ENCODE data around the gene TSPAN32. TPM values are rescaled to one million over a fixed set of nuclear protein-coding genes. Genes with fewer than 3 reads are reported as not detected.
A peak's percentile ranks its signal among the peaks of the same experiment; 100 is the strongest.

Gene TSPAN32
- total RNA-seq, 8 experiments from 2014 or later = 0.05 to 1.2 (median 0.53) TPM

GRCh38 chr11:2298131-2298794, 3.5 kb upstream of the TSPAN32 start:
- H3K27ac ChIP-seq = no peak overlapping the region
- WGBS, 10 experiments = 0 to 80% (median 46%) methylated on average over 1 to 5 of the region's 14 CpGs; no CpG with 5 or more reads in 4 of the 10 experiments
- H3K4me1 ChIP-seq (replicated peaks in 1 of 2) = peaks cover 0 to 9% of the 10 kb centered on the region in 2 donors
- no peak overlapping the region for H3K4me3 ChIP-seq
- ATAC-seq (replicated peaks in 6 of 8) = no peak
- in situ Hi-C loops (cut with MboI; ENCODE audit: low pct_unique_long_range_greater_than_20kb in 2 of 9, low sequenced_read_pairs in 9 of 9, unreplicated experiment in 9 of 9) = loop anchor here in 1 of 9 experiments (10.0 kb wide), 1 partner anchor 93 kb away; no protein-coding TSS in a partner anchor

- Histone ChIP-seq H3K4me1 (replicated peaks in 1 of 2) (peaks cover 0 to 16% of the 10 kb centered on the region in 2 donors), H3K27ac (no peak overlapping the region), H3K4me3 (no peak overlapping the region)
- in situ Hi-C loops (cut with MboI; ENCODE audit: low pct_unique_long_range_greater_than_20kb in 2 of 9, low sequenced_read_pairs in 9 of 9, unreplicated experiment in 9 of 9) = loop anchor here in 1 of 9 experiments (10.0 kb wide), 1 partner anchor 94 kb away; no protein-coding TSS in a partner anchor
- WGBS, 10 experiments = 20 to 100% (median 57%) methylated on average over 1 to 8 of the region's 18 CpGs; no CpG with 5 or more reads in 3 of the 10 experiments
- peak; percentile 26 to 81 (median 46) for ATAC-seq (replicated peaks in 6 of 8)
These were observed 2.7 kb upstream of the TSPAN32 start for GRCh38 chr11:2298795-2299761.

GRCh38 chr11:2299773-2300172, 2.0 kb upstream of the TSPAN32 start:
- in situ Hi-C loops (cut with MboI; ENCODE audit: low pct_unique_long_range_greater_than_20kb in 2 of 9, low sequenced_read_pairs in 9 of 9, unreplicated experiment in 9 of 9) = loop anchor here in 2 of 9 experiments (10.0 to 25.0 kb wide), 2 partner anchors 95 to 113 kb away; partner anchors contain the start of gene TSSC4 (in 1 of the 2)
- Histone ChIP-seq H3K27ac (no peak overlapping the region), H3K4me3 (no peak overlapping the region), H3K4me1 (replicated peaks in 1 of 2) (peaks cover 0 to 17% of the 10 kb centered on the region in 2 donors)
- no CpG with 5 or more reads among the region's 10 CpGs for WGBS, 10 experiments
- peak in 2 of 8 experiments; percentile 11 to 18 for ATAC-seq (replicated peaks in 6 of 8)

- no peak for ATAC-seq (replicated peaks in 6 of 8)
- H3K4me1 ChIP-seq (replicated peaks in 1 of 2) = peaks cover 0 to 20% of the 10 kb centered on the region in 2 donors
- 70 to 92% (median 90%) methylated on average over 2 to 4 of the region's 19 CpGs; no CpG with 5 or more reads in 7 of the 10 experiments for WGBS, 10 experiments
- H3K4me3 ChIP-seq = no peak overlapping the region
- H3K27ac ChIP-seq = no peak overlapping the region
- in situ Hi-C loops (cut with MboI; ENCODE audit: low pct_unique_long_range_greater_than_20kb in 2 of 9, low sequenced_read_pairs in 9 of 9, unreplicated experiment in 9 of 9) = loop anchor here in 1 of 9 experiments (25.0 kb wide), 1 partner anchor 112 kb away; the partner anchor contains the start of gene TSSC4
These were observed 1.4 kb upstream of the TSPAN32 start for GRCh38 chr11:2300290-2300935.

- H3K27ac ChIP-seq = no peak overlapping the region
- no peak for ATAC-seq (replicated peaks in 6 of 8)
- H3K4me3 ChIP-seq = no peak overlapping the region
- peaks cover 0 to 22% of the 10 kb centered on the region in 2 donors for H3K4me1 ChIP-seq (replicated peaks in 1 of 2)
- 42 to 97% (median 77%) methylated on average over 3 to 7 of the region's 24 CpGs; no CpG with 5 or more reads in 6 of the 10 experiments for WGBS, 10 experiments
- in situ Hi-C loops (cut with MboI; ENCODE audit: low pct_unique_long_range_greater_than_20kb in 2 of 9, low sequenced_read_pairs in 9 of 9, unreplicated experiment in 9 of 9) = loop anchor here in 1 of 9 experiments (25.0 kb wide), 1 partner anchor 111 kb away; the partner anchor contains the start of gene TSSC4
These were observed 730 bp upstream of the TSPAN32 start for GRCh38 chr11:2300936-2301630.

- no peak overlapping the region for H3K27ac ChIP-seq
- no peak overlapping the region for H3K4me3 ChIP-seq
- peak in 5 of 8 experiments; percentile 21 to 47 (median 34) for ATAC-seq (replicated peaks in 6 of 8)
- peaks cover 0 to 31% of the 10 kb centered on the region in 2 donors for H3K4me1 ChIP-seq (replicated peaks in 1 of 2)
- in situ Hi-C loops (cut with MboI; ENCODE audit: low pct_unique_long_range_greater_than_20kb in 2 of 9, low sequenced_read_pairs in 9 of 9, unreplicated experiment in 9 of 9) = loop anchor here in 1 of 9 experiments (25.0 kb wide), 1 partner anchor 110 kb away; the partner anchor contains the start of gene TSSC4
- WGBS, 10 experiments = 100% methylated on average over 3 of the region's 16 CpGs; no CpG with 5 or more reads in 9 of the 10 experiments
These were observed 588 bp downstream of the TSPAN32 start for GRCh38 chr11:2302306-2302895.

- H3K27ac ChIP-seq = no peak overlapping the region
- WGBS, 10 experiments = 60 to 100% (median 94%) methylated on average over 1 to 7 of the region's 18 CpGs; no CpG with 5 or more reads in 4 of the 10 experiments
- H3K4me3 ChIP-seq = no peak overlapping the region
- no peak for ATAC-seq (replicated peaks in 6 of 8)
- in situ Hi-C loops (cut with MboI; ENCODE audit: low pct_unique_long_range_greater_than_20kb in 2 of 9, low sequenced_read_pairs in 9 of 9, unreplicated experiment in 9 of 9) = loop anchor here in 1 of 9 experiments (25.0 kb wide), 1 partner anchor 109 kb away; the partner anchor contains the start of gene TSSC4
- peaks cover 0 to 31% of the 10 kb centered on the region in 2 donors for H3K4me1 ChIP-seq (replicated peaks in 1 of 2)
These were observed 1.2 kb downstream of the TSPAN32 start for GRCh38 chr11:2302896-2303626.

GRCh38 chr11:2303627-2304505, 2.1 kb downstream of the TSPAN32 start:
- 40 to 80% (median 61%) methylated on average over 1 to 5 of the region's 15 CpGs; no CpG with 5 or more reads in 4 of the 10 experiments for WGBS, 10 experiments
- in situ Hi-C loops (cut with MboI; ENCODE audit: low pct_unique_long_range_greater_than_20kb in 2 of 9, low sequenced_read_pairs in 9 of 9, unreplicated experiment in 9 of 9) = loop anchor here in 1 of 9 experiments (25.0 kb wide), 1 partner anchor 108 kb away; the partner anchor contains the start of gene TSSC4
- Histone ChIP-seq H3K4me3 (no peak overlapping the region), H3K4me1 (replicated peaks in 1 of 2) (peaks cover 0 to 31% of the 10 kb centered on the region in 2 donors), H3K27ac (no peak overlapping the region)
- ATAC-seq (replicated peaks in 6 of 8) = peak in 2 of 8 experiments; percentile 3 to 12

- H3K27ac ChIP-seq = no peak overlapping the region
- H3K4me1 ChIP-seq (replicated peaks in 1 of 2) = peaks cover 0 to 31% of the 10 kb centered on the region in 2 donors
- in situ Hi-C loops (cut with MboI; ENCODE audit: low pct_unique_long_range_greater_than_20kb in 2 of 9, low sequenced_read_pairs in 9 of 9, unreplicated experiment in 9 of 9) = loop anchor here in 1 of 9 experiments (25.0 kb wide), 1 partner anchor 108 kb away; the partner anchor contains the start of gene TSSC4
- no peak overlapping the region for H3K4me3 ChIP-seq
- no peak for ATAC-seq (replicated peaks in 6 of 8)
- 80% methylated on average over 1 of the region's 14 CpGs; no CpG with 5 or more reads in 9 of the 10 experiments for WGBS, 10 experiments
These were observed 2.8 kb downstream of the TSPAN32 start for GRCh38 chr11:2304506-2305139.
